ENCODE data around the gene PKN2. TPM values are rescaled to one million over a fixed set of nuclear protein-coding genes. Genes with fewer than 3 reads are reported as not detected.

The PKN2 gene
- total and polyA plus RNA-seq, 2 donors (not counting 1 experiment from before 2014, with no cell fraction given), result 28.7 to 29.9 TPM

DNA sequence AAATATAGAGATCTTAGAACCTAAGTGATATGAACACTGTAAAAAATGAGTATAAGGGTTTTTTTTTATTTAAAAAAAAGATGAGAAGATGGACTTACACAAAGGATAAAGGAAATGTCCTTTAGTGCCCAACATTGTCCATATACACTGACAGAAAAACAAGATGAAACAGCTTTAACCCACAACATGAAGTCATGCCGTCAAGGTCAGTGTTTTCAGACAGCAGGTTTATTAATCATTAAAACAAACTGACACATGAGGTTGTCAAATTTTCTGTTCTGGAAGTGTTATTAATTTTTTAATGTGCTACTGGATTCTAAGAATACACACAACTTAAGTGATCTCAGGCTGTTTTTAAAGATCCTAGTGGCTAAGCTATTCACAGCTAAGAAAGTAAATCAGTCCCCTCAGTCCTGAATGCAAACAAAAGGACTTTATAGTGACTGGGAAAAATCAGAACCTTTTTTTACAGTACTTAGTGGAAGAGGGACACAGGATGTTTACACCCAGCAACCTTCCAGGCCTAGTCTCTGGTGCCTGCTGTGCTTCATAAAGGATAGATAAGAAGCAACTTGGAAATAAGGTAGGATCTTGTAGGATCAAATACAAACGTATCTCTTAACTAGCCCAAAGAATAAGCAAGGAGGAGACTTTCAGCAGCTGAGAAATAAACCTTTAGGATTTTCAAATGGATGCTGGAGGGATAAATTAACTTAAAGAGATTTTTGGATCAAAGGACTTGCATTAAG is 21.9 kb upstream of the PKN2 start:
- H3K79me2 ChIP-seq (ENCODE audit: control insufficient read depth, insufficient read depth, low read length), result no peaks in the 10 kb centered on the region
- H4K20me1 ChIP-seq (ENCODE audit: control insufficient read depth, extremely low read depth, insufficient read depth, low read length), result no peaks in the 10 kb centered on the region
- no peak overlapping the region for H3K9ac ChIP-seq (ENCODE audit: insufficient read depth, low read length)
- no peak overlapping the region for H3K27ac ChIP-seq (ENCODE audit: insufficient read depth, low read length)
- H3K4me1 ChIP-seq (ENCODE audit: control insufficient read depth, extremely low read depth, insufficient read depth, low read length), result no peaks in the 10 kb centered on the region
- no peaks in the 10 kb centered on the region for H3K9me3 ChIP-seq (ENCODE audit: control insufficient read depth, insufficient read depth, low read depth, low read length)
- no peaks in the 10 kb centered on the region for H3K27me3 ChIP-seq (ENCODE audit: control insufficient read depth, insufficient read depth, low read length)
- H3K4me3 ChIP-seq (replicated peaks in 1 of 4; ENCODE audit: control extremely low read depth in 1 of 4, insufficient read depth in 1 of 4, low read depth in 3 of 4, low read length in 4 of 4), result no peak overlapping the region
- no peaks in the 10 kb centered on the region for H3K36me3 ChIP-seq (ENCODE audit: control insufficient read depth, insufficient read depth, low read length)
- DNase-seq (ENCODE audit: low read depth in 2 of 2), result no peak
- peak overlapping the region; percentile 25 for H2AFZ ChIP-seq (ENCODE audit: low read length)
- H3K4me2 ChIP-seq (ENCODE audit: extremely low read depth, insufficient read depth, low read length), result no peak overlapping the region
- TF ChIP-seq CTCF (conservative IDR thresholded peaks at IDR 0.05 in 1 of 2, IDR thresholded peaks at IDR 0.05 in 1 of 2; ENCODE audit: low read depth in 1 of 2, low read length in 2 of 2) (no peak), EZH2 (IDR thresholded peaks at IDR 0.05; ENCODE audit: low read length, missing control alignments) (no peak)

DNA sequence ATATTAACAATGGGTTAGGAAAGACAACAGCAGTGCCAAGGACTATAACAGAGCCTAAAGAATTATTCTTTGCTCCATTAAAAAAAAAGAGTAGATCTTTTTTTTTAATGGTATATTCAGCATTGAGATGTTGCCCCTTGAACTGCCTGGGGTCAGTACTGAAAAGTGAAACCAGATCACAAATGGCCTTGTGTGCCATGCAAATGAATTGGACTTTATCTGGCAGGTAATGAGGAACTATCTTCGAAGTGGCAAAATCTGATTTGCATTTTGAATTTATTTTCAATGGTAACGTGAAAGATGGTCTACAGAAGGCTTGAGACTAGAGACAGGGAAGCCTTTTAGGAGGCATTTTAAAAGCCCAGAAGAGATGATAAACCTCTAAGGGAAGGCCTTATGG is 21.4 kb upstream of the PKN2 start:
- no peak for TF ChIP-seq EZH2 (IDR thresholded peaks at IDR 0.05; ENCODE audit: low read length, missing control alignments)
- DNase-seq (ENCODE audit: low read depth in 2 of 2), result no peak
- H3K27me3 ChIP-seq (ENCODE audit: control insufficient read depth, insufficient read depth, low read length), result no peaks in the 10 kb centered on the region
- no peak overlapping the region for H3K27ac ChIP-seq (ENCODE audit: insufficient read depth, low read length)
- H3K4me2 ChIP-seq (ENCODE audit: extremely low read depth, insufficient read depth, low read length), result no peak overlapping the region
- H3K4me1 ChIP-seq (ENCODE audit: control insufficient read depth, extremely low read depth, insufficient read depth, low read length), result no peaks in the 10 kb centered on the region
- H3K9me3 ChIP-seq (ENCODE audit: control insufficient read depth, insufficient read depth, low read depth, low read length), result no peaks in the 10 kb centered on the region
- no peak overlapping the region for H3K4me3 ChIP-seq (replicated peaks in 1 of 4; ENCODE audit: control extremely low read depth in 1 of 4, insufficient read depth in 1 of 4, low read depth in 3 of 4, low read length in 4 of 4)
- no peak overlapping the region for H3K9ac ChIP-seq (ENCODE audit: insufficient read depth, low read length)
- H2AFZ ChIP-seq (ENCODE audit: low read length), result no peak overlapping the region
- no peaks in the 10 kb centered on the region for H4K20me1 ChIP-seq (ENCODE audit: control insufficient read depth, extremely low read depth, insufficient read depth, low read length)
- H3K79me2 ChIP-seq (ENCODE audit: control insufficient read depth, insufficient read depth, low read length), result no peaks in the 10 kb centered on the region
- H3K36me3 ChIP-seq (ENCODE audit: control insufficient read depth, insufficient read depth, low read length), result no peaks in the 10 kb centered on the region

DNA sequence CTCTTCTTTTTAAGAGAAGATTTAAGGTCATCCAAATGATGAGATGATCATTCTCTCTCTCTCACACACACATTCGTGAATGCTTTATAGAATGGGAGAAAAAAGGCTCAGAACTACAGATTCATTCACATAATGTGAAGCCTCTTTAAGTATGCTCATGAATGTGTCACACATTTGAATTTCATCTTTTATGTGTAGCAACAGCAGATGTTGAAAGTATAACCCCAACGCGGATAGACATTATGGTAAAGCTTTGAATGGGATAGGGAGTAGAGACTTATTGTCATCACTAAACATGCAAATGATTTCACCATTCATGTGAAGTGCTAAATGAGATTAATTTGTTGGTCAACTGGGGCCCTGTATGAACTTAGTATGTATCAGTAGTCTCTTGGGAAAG is 15.7 kb upstream of the PKN2 start:
- no peak for TF ChIP-seq EZH2 (IDR thresholded peaks at IDR 0.05; ENCODE audit: low read length, missing control alignments)
- Histone ChIP-seq H3K9ac (ENCODE audit: insufficient read depth, low read length) (no peak overlapping the region), H3K9me3 (ENCODE audit: control insufficient read depth, insufficient read depth, low read depth, low read length) (no peaks in the 10 kb centered on the region), H3K27me3 (ENCODE audit: control insufficient read depth, insufficient read depth, low read length) (no peaks in the 10 kb centered on the region), H3K4me3 (replicated peaks in 1 of 4; ENCODE audit: control extremely low read depth in 1 of 4, insufficient read depth in 1 of 4, low read depth in 3 of 4, low read length in 4 of 4) (no peak overlapping the region), H3K4me2 (ENCODE audit: extremely low read depth, insufficient read depth, low read length) (no peak overlapping the region), H3K4me1 (ENCODE audit: control insufficient read depth, extremely low read depth, insufficient read depth, low read length) (peaks cover under 1% of the 10 kb centered on the region), H3K36me3 (ENCODE audit: control insufficient read depth, insufficient read depth, low read length) (no peaks in the 10 kb centered on the region), H4K20me1 (ENCODE audit: control insufficient read depth, extremely low read depth, insufficient read depth, low read length) (no peaks in the 10 kb centered on the region), H3K27ac (ENCODE audit: insufficient read depth, low read length) (no peak overlapping the region), H3K79me2 (ENCODE audit: control insufficient read depth, insufficient read depth, low read length) (no peaks in the 10 kb centered on the region), H2AFZ (ENCODE audit: low read length) (no peak overlapping the region)
- no peak for DNase-seq (ENCODE audit: low read depth in 2 of 2)

DNA sequence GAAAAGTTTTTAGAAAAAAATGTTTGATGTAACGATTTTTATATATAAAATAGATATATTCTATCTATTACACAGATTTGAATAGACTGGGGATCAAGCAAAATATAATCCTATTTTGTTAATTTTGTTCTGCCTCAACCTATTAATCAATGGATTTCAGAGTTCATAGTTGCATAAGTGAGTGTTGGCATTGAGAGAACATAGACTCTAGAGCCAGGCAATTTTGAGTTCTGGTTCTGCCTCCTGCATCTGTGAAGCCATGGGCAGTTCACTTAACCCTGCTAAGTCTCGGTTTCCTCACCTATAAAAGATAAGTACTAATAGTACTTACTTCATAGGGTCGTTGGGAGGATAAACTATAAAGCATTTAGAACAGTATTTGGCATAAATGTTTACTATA is 13.6 kb upstream of the PKN2 start:
- no peak overlapping the region for H2AFZ ChIP-seq (ENCODE audit: low read length)
- no peaks in the 10 kb centered on the region for H4K20me1 ChIP-seq (ENCODE audit: control insufficient read depth, extremely low read depth, insufficient read depth, low read length)
- no peak for DNase-seq (ENCODE audit: low read depth in 2 of 2)
- H3K36me3 ChIP-seq (ENCODE audit: control insufficient read depth, insufficient read depth, low read length), result no peaks in the 10 kb centered on the region
- H3K27me3 ChIP-seq (ENCODE audit: control insufficient read depth, insufficient read depth, low read length), result no peaks in the 10 kb centered on the region
- no peak overlapping the region for H3K27ac ChIP-seq (ENCODE audit: insufficient read depth, low read length)
- peaks cover 2% of the 10 kb centered on the region for H3K4me1 ChIP-seq (ENCODE audit: control insufficient read depth, extremely low read depth, insufficient read depth, low read length)
- H3K9ac ChIP-seq (ENCODE audit: insufficient read depth, low read length), result no peak overlapping the region
- H3K9me3 ChIP-seq (ENCODE audit: control insufficient read depth, insufficient read depth, low read depth, low read length), result no peaks in the 10 kb centered on the region
- no peak overlapping the region for H3K4me2 ChIP-seq (ENCODE audit: extremely low read depth, insufficient read depth, low read length)
- H3K79me2 ChIP-seq (ENCODE audit: control insufficient read depth, insufficient read depth, low read length), result no peaks in the 10 kb centered on the region
- TF ChIP-seq EZH2 (IDR thresholded peaks at IDR 0.05; ENCODE audit: low read length, missing control alignments), result no peak
- TF ChIP-seq CTCF (conservative IDR thresholded peaks at IDR 0.05 in 1 of 2, IDR thresholded peaks at IDR 0.05 in 1 of 2; ENCODE audit: low read depth in 1 of 2, low read length in 2 of 2), result no peak
- H3K4me3 ChIP-seq (replicated peaks in 1 of 4; ENCODE audit: control extremely low read depth in 1 of 4, insufficient read depth in 1 of 4, low read depth in 3 of 4, low read length in 4 of 4), result no peak overlapping the region

Data from fibroblast of lung (primary cell).